Naive thymus-derived CD4-positive, alpha-beta T cell (primary cell): Measurements from ENCODE around the gene MMP23B. TPM values are rescaled to one million over a fixed set of nuclear protein-coding genes. Genes with fewer than 3 reads are reported as not detected.

Source experiments
- ATAC-seq: fragments of 150-1000 bp; cut with Tn5 transposase; 2 replicates; pipeline ENCODE4 v1.10.0; 2021; ENCODE audit warnings: mild to moderate bottlenecking, moderate library complexity
- CTCF ChIA-PET: fragments of 350-600 bp; sonication (Branson Sonifier 250); formaldehyde crosslinking; loops from one replicate; lab custom pipeline; 2021; ENCODE audit warnings: antibody characterized with exemption; lab: Charles Lee
- POLR2A ChIA-PET: fragments of 350-600 bp; sonication (Branson Sonifier 250); formaldehyde crosslinking; loops from one replicate; lab custom pipeline; 2021; ENCODE audit warnings: antibody characterized with exemption, inconsistent platforms; lab: Charles Lee
- DNase-seq, 9 donors: peaks; one replicate each; pipeline versions ENCODE4 v3.0.0 to v3.0.0-alpha.2; 2020 to 2022; ENCODE audit warnings: mixed read lengths in 1 of 9
- H3K27ac ChIP-seq: one replicate; pipeline ENCODE4 v1.7.0; 2013; ENCODE audit warnings: mild to moderate bottlenecking, low read depth, low read length, moderate library complexity
- H3K27me3 ChIP-seq, 2 donors: one replicate each; pipeline ENCODE4 v1.7.0; 2013; ENCODE audit warnings: low read length in 2 of 2, mild to moderate bottlenecking in 2 of 2, moderate library complexity in 2 of 2; ENCODE audit not compliant: control insufficient read depth in 2 of 2, insufficient read depth in 2 of 2
- H3K36me3 ChIP-seq, 3 experiments: 1 replicate in 2 of 3; 2 replicates in 1 of 3; pipeline ENCODE4 v1.7.0; 2013; ENCODE audit warnings: low read length in 3 of 3, mild to moderate bottlenecking in 3 of 3, moderate library complexity in 1 of 3; ENCODE audit not compliant: insufficient read depth in 3 of 3, control insufficient read depth in 2 of 3
- H3K4me1 ChIP-seq, 2 donors: one replicate each; pipeline ENCODE4 v1.7.0; 2013; ENCODE audit warnings: low read length in 2 of 2, mild to moderate bottlenecking in 2 of 2, moderate library complexity in 1 of 2; ENCODE audit not compliant: control insufficient read depth in 2 of 2, insufficient read depth in 2 of 2
- H3K4me3 ChIP-seq: 2 replicates; pipeline ENCODE4 v1.7.0; 2013; ENCODE audit warnings: mild to moderate bottlenecking, low read length
- H3K9me3 ChIP-seq, 3 experiments: 1 replicate in 2 of 3; 2 replicates in 1 of 3; pipeline ENCODE4 v1.7.0; 2013; ENCODE audit warnings: low read length in 3 of 3; ENCODE audit not compliant: control insufficient read depth in 2 of 3
- H3K27ac Mint-ChIP-seq, 9 donors: one replicate each; pipeline ENCODE4 v1.8.0; 2020 to 2022; ENCODE audit warnings: mixed read lengths in 9 of 9, mild to moderate bottlenecking in 8 of 9, moderate library complexity in 5 of 9, inconsistent platforms in 2 of 9
- H3K27me3 Mint-ChIP-seq, 5 donors: one replicate each; pipeline ENCODE4 v1.8.0; 2021 to 2022; ENCODE audit warnings: mixed read lengths in 5 of 5, mild to moderate bottlenecking in 1 of 5
- H3K36me3 Mint-ChIP-seq, 5 donors: one replicate each; pipeline ENCODE4 v1.8.0; 2020 to 2022; ENCODE audit warnings: mixed read lengths in 5 of 5, mild to moderate bottlenecking in 3 of 5, inconsistent platforms in 1 of 5
- H3K4me1 Mint-ChIP-seq, 7 donors: one replicate each; pipeline ENCODE4 v1.8.0; 2020 to 2022; ENCODE audit warnings: mixed read lengths in 7 of 7, mild to moderate bottlenecking in 3 of 7, inconsistent platforms in 1 of 7
- H3K4me3 Mint-ChIP-seq, 10 donors: one replicate each; pipeline ENCODE4 v1.8.0; 2020 to 2022; ENCODE audit warnings: mild to moderate bottlenecking in 10 of 10, mixed read lengths in 10 of 10, moderate library complexity in 6 of 10, inconsistent platforms in 2 of 10
- H3K9me3 Mint-ChIP-seq, 11 donors: one replicate each; pipeline ENCODE4 v1.8.0; 2020 to 2022; ENCODE audit warnings: mixed read lengths in 11 of 11, mild to moderate bottlenecking in 4 of 11, inconsistent platforms in 1 of 11, moderate library complexity in 1 of 11
- intact Hi-C, 2 donors: fragments of 100-400 bp; cut with micrococcal nuclease; formaldehyde crosslinking; loops; one replicate each; pipeline ENCODE4 v1.15.1; 2023
- polyA plus RNA-seq, 2 donors: library from polyadenylated mRNA; unstranded; fragments of 300-500 nt; fragmentation: Illumina TruSeq; gene quantifications; one replicate each; pipeline ENCODE4 v1.2.3, GENCODE V29; 2021
- total RNA-seq, 6 experiments: library from RNA in 5 of 6; stranded (reverse) in 5 of 6; gene quantifications; 1 replicate in 5 of 6; 2 replicates in 1 of 6; pipeline ENCODE4 v1.2.3 and lab custom pipeline; 2021 to 2026

MMP23B gene
- total and polyA plus RNA-seq, 7 experiments from 2014 or later: 2.7 to 12.8 (median 4.2) TPM; not detected in 2

GRCh38 chr1:1625824-1626206, 6.2 kb upstream of the MMP23B start:
- Histone ChIP-seq H3K36me3 (no peaks in the 10 kb centered on the region), H3K27ac (no peak overlapping the region), H3K4me3 (no peak overlapping the region), H3K9me3 (no peaks in the 10 kb centered on the region), H3K27me3 (no peaks in the 10 kb centered on the region), H3K4me1 (no peaks in the 10 kb centered on the region)
- ATAC-seq (no peak), DNase-seq (no peak)
- Mint-ChIP-seq H3K36me3 (peaks cover 0 to 2% (median 0%) of the 10 kb centered on the region in 5 donors), H3K4me1 (peaks cover 0 to 20% (median 4%) of the 10 kb centered on the region in 7 donors), H3K9me3 (peaks cover 0 to 4% (median 0%) of the 10 kb centered on the region in 11 donors), H3K4me3 (peak overlapping the region in 1 of 10 donors; percentile 16), H3K27me3 (peaks cover 0 to 3% (median 0%) of the 10 kb centered on the region in 5 donors), H3K27ac (no peak overlapping the region)
- intact Hi-C loops: no loop called here
- ChIA-PET POLR2A (interaction anchor here (1.0 to 3.2 kb wide), 2 partner anchors 11 to 52 kb away, joined by 3 to 24 read pairs; partner anchors contain the start of gene MIB2), CTCF (no interaction called here)

GRCh38 chr1:1626207-1627141, 5.5 kb upstream of the MMP23B start:
- H3K27ac ChIP-seq: no peak overlapping the region
- peaks cover 0 to 2% (median 0%) of the 10 kb centered on the region in 5 donors for H3K36me3 Mint-ChIP-seq
- peaks cover 0 to 4% (median 0%) of the 10 kb centered on the region in 11 donors for H3K9me3 Mint-ChIP-seq
- H3K4me3 ChIP-seq: no peak overlapping the region
- ChIA-PET CTCF (no interaction called here), POLR2A (interaction anchor here (1.0 to 3.2 kb wide), 2 partner anchors 12 to 51 kb away, joined by 3 to 24 read pairs; partner anchors contain the start of gene MIB2)
- no peaks in the 10 kb centered on the region for H3K9me3 ChIP-seq
- H3K36me3 ChIP-seq: no peaks in the 10 kb centered on the region
- peak overlapping the region in 1 of 10 donors; percentile 16 for H3K4me3 Mint-ChIP-seq
- peaks cover 0 to 3% (median 0%) of the 10 kb centered on the region in 5 donors for H3K27me3 Mint-ChIP-seq
- peaks cover 0 to 20% (median 4%) of the 10 kb centered on the region in 7 donors for H3K4me1 Mint-ChIP-seq
- ATAC-seq: no peak
- peaks cover 0 to under 1% of the 10 kb centered on the region in 2 donors for H3K4me1 ChIP-seq
- intact Hi-C loops: no loop called here
- DNase-seq: no peak
- H3K27ac Mint-ChIP-seq: no peak overlapping the region
- no peaks in the 10 kb centered on the region for H3K27me3 ChIP-seq

GRCh38 chr1:1627261-1627828, 4.6 kb upstream of the MMP23B start:
- H3K27me3 ChIP-seq: no peaks in the 10 kb centered on the region
- H3K4me3 ChIP-seq: no peak overlapping the region
- peaks cover 0 to 17% (median 4%) of the 10 kb centered on the region in 7 donors for H3K4me1 Mint-ChIP-seq
- ChIA-PET POLR2A (interaction anchor here (4.4 kb wide), 1 partner anchor 12 kb away, joined by 86 read pairs; the partner anchor contains the start of gene MIB2), CTCF (no interaction called here)
- no peaks in the 10 kb centered on the region for H3K9me3 ChIP-seq
- DNase-seq (no peak), ATAC-seq (no peak)
- H3K27ac ChIP-seq: no peak overlapping the region
- intact Hi-C loops: no loop called here
- H3K36me3 ChIP-seq: no peaks in the 10 kb centered on the region
- H3K27ac Mint-ChIP-seq: no peak overlapping the region
- peak overlapping the region in 1 of 10 donors; percentile 20 for H3K4me3 Mint-ChIP-seq
- H3K4me1 ChIP-seq: peaks cover 0 to 4% of the 10 kb centered on the region in 2 donors
- peaks cover 0 to 4% (median 0%) of the 10 kb centered on the region in 11 donors for H3K9me3 Mint-ChIP-seq
- peaks cover 0 to 2% (median 0%) of the 10 kb centered on the region in 5 donors for H3K36me3 Mint-ChIP-seq
- peaks cover 0 to 5% (median 0%) of the 10 kb centered on the region in 5 donors for H3K27me3 Mint-ChIP-seq

GRCh38 chr1:1627829-1628753, 3.9 kb upstream of the MMP23B start:
- ChIA-PET POLR2A (interaction anchor here (0.6 to 4.4 kb wide), 7 partner anchors 9 to 145 kb away, joined by 3 to 86 read pairs (median 9); partner anchors contain the start of gene MIB2), CTCF (no interaction called here)
- Histone ChIP-seq H3K27me3 (no peaks in the 10 kb centered on the region), H3K27ac (peak overlapping the region; percentile 81), H3K36me3 (no peaks in the 10 kb centered on the region), H3K4me1 (peaks cover 0 to 4% of the 10 kb centered on the region in 2 donors), H3K4me3 (peak overlapping the region; percentile 56), H3K9me3 (no peaks in the 10 kb centered on the region)
- DNase-seq (no peak), ATAC-seq (no peak)
- Mint-ChIP-seq H3K27ac (peak overlapping the region in 3 of 9 donors; percentile 9 to 72 (median 55)), H3K4me3 (peak overlapping the region in 7 of 10 donors; percentile 32 to 92 (median 53)), H3K4me1 (peaks cover 0 to 12% (median 4%) of the 10 kb centered on the region in 7 donors), H3K27me3 (peaks cover 0 to 5% (median 0%) of the 10 kb centered on the region in 5 donors), H3K9me3 (peaks cover 0 to 4% (median 0%) of the 10 kb centered on the region in 11 donors), H3K36me3 (peaks cover 0 to 2% (median 0%) of the 10 kb centered on the region in 5 donors)
- intact Hi-C loops: loop anchor here in 1 of 2 donors (2.0 kb wide), 1 partner anchor 13 kb away; the partner anchor contains the start of gene MIB2

- Histone ChIP-seq H3K4me3 (peak overlapping the region; percentile 56), H3K27ac (peak overlapping the region; percentile 81), H3K9me3 (no peaks in the 10 kb centered on the region), H3K36me3 (no peaks in the 10 kb centered on the region), H3K4me1 (peaks cover 0 to 4% of the 10 kb centered on the region in 2 donors), H3K27me3 (no peaks in the 10 kb centered on the region)
- peak in 5 of 9 donors; percentile 35 to 63 (median 46) for DNase-seq
- H3K36me3 Mint-ChIP-seq: peaks cover 0 to 2% (median 0%) of the 10 kb centered on the region in 5 donors
- CTCF ChIA-PET: no interaction called here
- intact Hi-C loops: loop anchor here in 1 of 2 donors (2.0 kb wide), 1 partner anchor 14 kb away; the partner anchor contains the start of gene MIB2
- peaks cover 0 to 4% (median 0%) of the 10 kb centered on the region in 11 donors for H3K9me3 Mint-ChIP-seq
- peak overlapping the region in 2 of 9 donors; percentile 33 to 55 for H3K27ac Mint-ChIP-seq
- H3K4me1 Mint-ChIP-seq: peaks cover 0 to 12% (median 4%) of the 10 kb centered on the region in 7 donors
- H3K27me3 Mint-ChIP-seq: peaks cover 0 to 5% (median 0%) of the 10 kb centered on the region in 5 donors
- POLR2A ChIA-PET: interaction anchor here (0.6 to 4.4 kb wide), 9 partner anchors 10 to 221 kb away, joined by 3 to 86 read pairs (median 6); partner anchors contain the start of genes MIB2 and MRPL20
- no peak for ATAC-seq
- peak overlapping the region in 8 of 10 donors; percentile 10 to 92 (median 55) for H3K4me3 Mint-ChIP-seq
Measured at GRCh38 chr1:1628754-1629429, 3.1 kb upstream of the MMP23B start.
